BJ (cell line): ENCODE data around the gene P3H1. TPM values are rescaled to one million over a fixed set of nuclear protein-coding genes. Genes with fewer than 3 reads are reported as not detected.
"Not testable (repeated sequence)": the region's sequence is repeated elsewhere in the genome, so short reads cannot be mapped to it uniquely, and the experiment has no call there.

ENCODE experiments used
- CTCF ChIA-PET: fragments of 350-600 bp; formaldehyde crosslinking; extraction: SDS; loops from one replicate; lab custom pipeline; 2021; ENCODE audit warnings: antibody characterized with exemption, inconsistent platforms; lab: Yijun Ruan, JAX
- POLR2A ChIA-PET: fragments of 300-600 bp; sonication (Branson Sonifier 250); formaldehyde crosslinking; extraction: SDS; loops from one replicate; lab custom pipeline; 2021; ENCODE audit warnings: antibody characterized with exemption; lab: Charles Lee
- DNase-seq: peaks from one replicate; pipeline ENCODE4 v3.0.0-alpha.2; 2011; ENCODE audit warnings: low read depth
- H3K27me3 ChIP-seq: 2 replicates; pipeline ENCODE4 v1.6.0; 2011; ENCODE audit warnings: low read length; ENCODE audit not compliant: control insufficient read depth, insufficient read depth
- H3K36me3 ChIP-seq: 2 replicates; pipeline ENCODE4 v1.5.1; 2011; ENCODE audit warnings: low read length; ENCODE audit not compliant: control insufficient read depth, insufficient read depth
- H3K4me3 ChIP-seq: 2 replicates; pipeline ENCODE4 v1.5.1; 2011; ENCODE audit warnings: low read depth, mild to moderate bottlenecking, control low read depth, low read length
- CTCF ChIP-seq: IDR thresholded peaks from 2 replicates; pipeline ENCODE4 v1.5.1; 2011; ENCODE audit warnings: low read depth, mild to moderate bottlenecking, control low read depth, inconsistent platforms, low read length, moderate library complexity; ENCODE audit not compliant: insufficient read depth
- polyA minus RNA-seq: library from RNA; depleted of rRNA, polyadenylated mRNA; stranded (reverse); fragments of >200 nt; gene quantifications from 2 replicates; pipeline ENCODE4 v1.2.3, GENCODE V29; 2011; rRNA and poly(A)+ RNA removed
- polyA plus RNA-seq: library from polyadenylated mRNA; depleted of rRNA; stranded (reverse); fragments of >200 nt; gene quantifications from 2 replicates; pipeline ENCODE4 v1.2.3, GENCODE V29; 2011; rRNA removed

P3H1 gene
- 167 and 228 TPM in 2 replicates for polyA plus RNA-seq
- 148 and 216 TPM in 2 replicates for polyA minus RNA-seq

- no peak for TF ChIP-seq CTCF
- Histone ChIP-seq H3K4me3 (peak within 1 kb of the TSS; percentile 69), H3K27me3 (no peaks in the 10 kb centered on the region), H3K36me3 (peaks cover 5% of the 10 kb centered on the region)
- DNase-seq, result peak; percentile 97
- CTCF ChIA-PET, result interaction anchor here (0.6 to 5.8 kb wide), 12 partner anchors 7 to 594 kb away, joined by 3 to 34 read pairs (median 5); no protein-coding TSS in a partner anchor
- POLR2A ChIA-PET, result interaction anchor here (0.6 to 0.9 kb wide), 4 partner anchors 50 to 500 kb away, joined by 3 to 6 read pairs (median 4); partner anchors contain the start of genes ERMAP and SVBP
These were observed at the start of gene P3H1, which contains the start of gene C1orf50 for GRCh38 chr1:42766741-42767509. Gene P3H1 (minus strand): TSS chr1:42767028. CDS start chr1:42766971, 57 bp downstream. Gene C1orf50 (plus strand): TSS chr1:42767249. CDS start chr1:42767312, 63 bp downstream.

GRCh38 chr1:42815941-42816584 is 49.2 kb upstream of the P3H1 start:
- no peaks in the 10 kb centered on the region for H3K36me3 ChIP-seq
- ChIA-PET CTCF (interaction anchor here (1.6 to 2.2 kb wide), 3 partner anchors 9 to 257 kb away, joined by 4 to 6 read pairs (median 6); no protein-coding TSS in a partner anchor), POLR2A (interaction anchor here (0.8 kb wide), 1 partner anchor 30 kb away, joined by 3 read pairs; the partner anchor contains the start of gene ZNF691)
- no peaks in the 10 kb centered on the region for H3K27me3 ChIP-seq
- no peak for TF ChIP-seq CTCF
- H3K4me3 ChIP-seq, result peak overlapping the region; percentile 73
- no peak for DNase-seq

- DNase-seq, H3K27me3 ChIP-seq, CTCF ChIA-PET, H3K4me3 ChIP-seq, H3K36me3 ChIP-seq, POLR2A ChIA-PET: not testable (repeated sequence)
These were observed 48.0 kb upstream of the P3H1 start for GRCh38 chr1:42814815-42815214.

- ChIA-PET CTCF (interaction anchor here (1.3 to 1.8 kb wide), 2 partner anchors 9 to 106 kb away, joined by 3 to 6 read pairs; partner anchors contain the start of gene ERMAP), POLR2A (no interaction called here)
- Histone ChIP-seq H3K4me3 (no peak overlapping the region), H3K27me3 (no peaks in the 10 kb centered on the region), H3K36me3 (no peaks in the 10 kb centered on the region; the same call in 1 of the 2 replicates)
- DNase-seq, result no peak
- no peak for TF ChIP-seq CTCF
These were observed 40.3 kb upstream of the P3H1 start for GRCh38 chr1:42807056-42807668.

GRCh38 chr1:42806593-42806992 is 39.8 kb upstream of the P3H1 start:
- H3K4me3 ChIP-seq, result no peak overlapping the region
- no peak for DNase-seq
- POLR2A ChIA-PET, result interaction anchor here (0.6 kb wide), 1 partner anchor 46 kb away, joined by 3 read pairs; no protein-coding TSS in a partner anchor
- CTCF ChIA-PET, result interaction anchor here (1.3 to 1.8 kb wide), 3 partner anchors 10 to 106 kb away, joined by 3 to 6 read pairs (median 4); partner anchors contain the start of gene ERMAP
- H3K27me3 ChIP-seq, result no peaks in the 10 kb centered on the region
- H3K36me3 ChIP-seq, result no peaks in the 10 kb centered on the region; the same call in 1 of the 2 replicates
- no peak for TF ChIP-seq CTCF
